HepG2 (cell line): ENCODE measurements around the gene QRICH2. TPM values are rescaled to one million over a fixed set of nuclear protein-coding genes. Genes with fewer than 3 reads are reported as not detected.

Source experiments
- CBX2 ChIP-seq, 2 experiments: fragments of 200-600 bp in 1 of 2; sonication (generic); formaldehyde crosslinking in 1 of 2; IDR thresholded peaks; 2 replicates each; pipeline versions ENCODE4 v1.7.0 to v1.8.1; 2018 to 2022; ENCODE audit warnings: low read depth in 2 of 2, low read length in 1 of 2, mild to moderate bottlenecking in 1 of 2, missing genetic modification reagents in 1 of 2
- CHD2 ChIP-seq: IDR thresholded peaks from 2 replicates; pipeline ENCODE4 v1.6.1; 2011; ENCODE audit warnings: low read depth, low read length, improper control_type of control experiment
- HCFC1 ChIP-seq: fragments of 150-350 bp; IDR thresholded peaks from 2 replicates; pipeline ENCODE4 v1.6.1; 2014; ENCODE audit warnings: low read depth, low read length
- HDAC2 ChIP-seq: sonication (generic); formaldehyde crosslinking; IDR thresholded peaks from 2 replicates; pipeline ENCODE4 v1.4.0; 2020; ENCODE audit warnings: missing genetic modification reagents
- HDAC6 ChIP-seq: fragments of 200-600 bp; sonication (generic); IDR thresholded peaks from 2 replicates; pipeline ENCODE4 v1.7.0; 2017; ENCODE audit warnings: mild to moderate bottlenecking, antibody characterized with exemption, low read length, low read depth
- KDM1A ChIP-seq: IDR thresholded peaks from 2 replicates; pipeline ENCODE4 v1.6.1; 2016; ENCODE audit warnings: missing compliant biosample characterization
- MAFF ChIP-seq: IDR thresholded peaks from 2 replicates; pipeline ENCODE4 v1.6.1; 2011; ENCODE audit warnings: low read depth, low read length, improper control_type of control experiment
- MED1 ChIP-seq: sonication (generic); formaldehyde crosslinking; IDR thresholded peaks from 2 replicates; pipeline ENCODE4 v1.4.0; 2020; ENCODE audit warnings: missing genetic modification reagents
- MIER2 ChIP-seq: IDR thresholded peaks from 2 replicates; pipeline ENCODE4 v1.6.1; 2016; ENCODE audit warnings: missing biosample characterization, missing genetic modification reagents
- NCOA1 ChIP-seq: sonication (generic); formaldehyde crosslinking; IDR thresholded peaks from 2 replicates; pipeline ENCODE4 v1.9.0; 2021; ENCODE audit warnings: missing genetic modification reagents
- POGZ ChIP-seq: sonication (generic); formaldehyde crosslinking; IDR thresholded peaks from 2 replicates; pipeline ENCODE4 v1.4.0; 2020; ENCODE audit warnings: mild to moderate bottlenecking, missing genetic modification reagents
- RBM39 ChIP-seq: fragments of 200-400 bp; formaldehyde crosslinking; IDR thresholded peaks from one replicate; pipeline ENCODE4 v1.6.1; 2018; ENCODE audit warnings: antibody characterized with exemption, mild to moderate bottlenecking, low read depth, low read length; ENCODE audit not compliant: poor library complexity, severe bottlenecking
- ZBTB7B ChIP-seq: sonication (generic); formaldehyde crosslinking; IDR thresholded peaks from 2 replicates; pipeline ENCODE4 v1.4.0; 2020; ENCODE audit warnings: missing genetic modification reagents
- ZKSCAN8 ChIP-seq: IDR thresholded peaks from 2 replicates; pipeline ENCODE4 v1.6.1; 2016; ENCODE audit warnings: borderline replicate concordance, missing genetic modification reagents, missing compliant biosample characterization
- ZNF34 ChIP-seq: sonication (generic); formaldehyde crosslinking; IDR thresholded peaks from 2 replicates; pipeline ENCODE4 v1.4.0; 2020; ENCODE audit warnings: mild to moderate bottlenecking, missing genetic modification reagents, borderline replicate concordance
- ZNF841 ChIP-seq: sonication (generic); formaldehyde crosslinking; IDR thresholded peaks from 2 replicates; pipeline ENCODE4 v1.8.1; 2023; ENCODE audit warnings: missing genetic modification reagents, borderline replicate concordance
- polyA plus RNA-seq, 8 experiments: library from polyadenylated mRNA; depleted of rRNA in 3 of 8; stranded (reverse) in 7 of 8; unstranded in 1 of 8; fragments of >200 nt; fragmentation: Illumina TruSeq in 4 of 8; extraction: Trizol in 4 of 8; gene quantifications; 2 replicates each; pipeline versions ENCODE4 v1.2.1 to v1.2.3, GENCODE V29; 2011 to 2016; ENCODE audit warnings: low read depth in 4 of 8, missing spikeins in 1 of 8, mixed read lengths in 1 of 8; ENCODE audit not compliant: insufficient read depth in 1 of 8
- total RNA-seq, 5 experiments: library from RNA; depleted of rRNA; stranded (reverse); fragments of >200 nt; fragmentation: Illumina TruSeq; extraction: Trizol; gene quantifications; 2 replicates each; pipeline ENCODE4 v1.2.3, GENCODE V29; 2016; ENCODE audit warnings: low read depth in 1 of 5
- TF ChIP-seq, protein P1 (sequence below): sonication (generic); formaldehyde crosslinking; IDR thresholded peaks from 2 replicates; pipeline ENCODE4 v1.5.0; 2020; ENCODE audit warnings: missing genetic modification reagents
- TF ChIP-seq, protein P2 (sequence below): sonication (generic); formaldehyde crosslinking; IDR thresholded peaks from 2 replicates; pipeline ENCODE4 v1.8.0; 2023; ENCODE audit warnings: mild to moderate bottlenecking, missing genetic modification reagents
- TF ChIP-seq, protein P3 (sequence below): sonication (generic); formaldehyde crosslinking; IDR thresholded peaks from 2 replicates; pipeline ENCODE4 v1.8.1; 2023; ENCODE audit warnings: missing genetic modification reagents, mild to moderate bottlenecking, borderline replicate concordance
- TF ChIP-seq, protein P4 (sequence below): IDR thresholded peaks from 2 replicates; pipeline ENCODE4 v1.6.1; 2016; ENCODE audit warnings: missing compliant biosample characterization, missing genetic modification reagents, borderline replicate concordance
- TF ChIP-seq, protein P5 (sequence below): sonication (generic); formaldehyde crosslinking; IDR thresholded peaks from 2 replicates; pipeline ENCODE4 v1.4.0; 2020; ENCODE audit warnings: mild to moderate bottlenecking, missing genetic modification reagents
- TF ChIP-seq, protein P6 (sequence below): sonication (generic); formaldehyde crosslinking; IDR thresholded peaks from 2 replicates; pipeline ENCODE4 v1.5.1; 2020; ENCODE audit warnings: missing genetic modification reagents, mild to moderate bottlenecking, borderline replicate concordance

The QRICH2 gene
- total and polyA plus RNA-seq, 2 of the 13 experiments (the other 11 are each of a cell fraction or from before 2014, with no cell fraction given): 3.7 to 5.7 TPM

DNA sequence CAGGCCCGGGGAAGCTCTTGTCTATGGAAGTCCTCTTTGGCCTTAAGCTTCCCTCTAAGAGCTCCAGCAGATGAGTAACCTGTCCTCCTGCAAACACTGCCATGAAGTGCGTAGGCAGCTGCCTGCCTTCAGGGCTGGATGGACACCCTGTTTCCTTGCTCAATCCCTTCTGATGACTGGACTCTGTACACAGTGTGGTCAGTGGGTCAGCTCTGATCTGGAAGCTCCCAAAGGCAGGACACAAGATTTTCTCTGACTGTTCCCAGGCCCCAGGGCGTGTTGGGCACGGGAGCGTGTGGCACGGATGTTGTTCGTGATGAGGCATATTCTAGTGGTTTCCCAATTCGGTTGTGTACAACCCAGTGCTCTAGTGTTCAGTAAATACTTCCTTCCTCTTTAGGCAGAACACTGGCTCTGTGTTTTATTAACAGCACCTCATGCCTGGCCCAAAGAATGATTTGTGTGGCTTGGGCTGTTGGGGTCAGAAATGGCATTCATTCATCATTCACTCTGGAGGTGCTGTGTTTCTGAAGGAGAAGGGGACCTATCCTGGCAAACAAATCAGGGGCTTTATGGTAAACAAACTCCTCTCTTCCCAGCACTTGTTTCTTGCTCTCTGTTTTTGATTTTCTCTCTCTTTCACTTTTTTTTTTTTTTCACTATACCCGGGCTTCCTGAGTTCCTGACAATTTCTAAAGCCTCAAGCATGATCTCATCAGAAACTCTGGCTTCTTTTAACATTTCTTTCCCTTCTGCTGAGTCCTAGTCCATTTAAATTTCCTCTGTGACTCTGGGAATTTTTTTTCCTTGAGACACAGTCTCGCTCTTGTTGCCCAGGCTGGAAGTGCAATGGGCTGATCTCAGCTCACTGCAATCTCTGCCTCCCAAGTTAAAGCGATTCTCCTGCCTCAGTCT, 55.8 kb downstream of the QRICH2 start (continued):
- TF ChIP-seq, protein P1, sequence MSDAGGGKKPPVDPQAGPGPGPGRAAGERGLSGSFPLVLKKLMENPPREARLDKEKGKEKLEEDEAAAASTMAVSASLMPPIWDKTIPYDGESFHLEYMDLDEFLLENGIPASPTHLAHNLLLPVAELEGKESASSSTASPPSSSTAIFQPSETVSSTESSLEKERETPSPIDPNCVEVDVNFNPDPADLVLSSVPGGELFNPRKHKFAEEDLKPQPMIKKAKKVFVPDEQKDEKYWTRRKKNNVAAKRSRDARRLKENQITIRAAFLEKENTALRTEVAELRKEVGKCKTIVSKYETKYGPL (CRISPR knock-in tag): no peak
- TF ChIP-seq CHD2 (no peak), HDAC6 (no peak), KDM1A (peak; percentile 64; the same call in 1 of the 2 replicates), ZBTB7B (CRISPR knock-in tag) (peak; percentile 31), NCOA1 (no peak), MIER2 (CRISPR knock-in tag) (peak; percentile 82; the same call in 1 of the 2 replicates), HDAC2 (CRISPR knock-in tag) (peak; percentile 84), ZKSCAN8 (CRISPR knock-in tag) (peak; percentile 79), ZNF841 (no peak), RBM39 (no peak), HCFC1 (no peak), MED1 (CRISPR knock-in tag) (peak; percentile 90), POGZ (no peak), ZNF34 (CRISPR knock-in tag) (no peak; the same call in 1 of the 2 replicates), CBX2 (IDR thresholded peaks at IDR 0.05; ENCODE audit: low read depth, low read length) (no peak), CBX2 (CRISPR knock-in tag; IDR thresholded peaks at IDR 0.05; ENCODE audit: low read depth) (peak; percentile 95), MAFF (peak; percentile 36; the same call in 1 of the 2 replicates)
- TF ChIP-seq, protein P2, sequence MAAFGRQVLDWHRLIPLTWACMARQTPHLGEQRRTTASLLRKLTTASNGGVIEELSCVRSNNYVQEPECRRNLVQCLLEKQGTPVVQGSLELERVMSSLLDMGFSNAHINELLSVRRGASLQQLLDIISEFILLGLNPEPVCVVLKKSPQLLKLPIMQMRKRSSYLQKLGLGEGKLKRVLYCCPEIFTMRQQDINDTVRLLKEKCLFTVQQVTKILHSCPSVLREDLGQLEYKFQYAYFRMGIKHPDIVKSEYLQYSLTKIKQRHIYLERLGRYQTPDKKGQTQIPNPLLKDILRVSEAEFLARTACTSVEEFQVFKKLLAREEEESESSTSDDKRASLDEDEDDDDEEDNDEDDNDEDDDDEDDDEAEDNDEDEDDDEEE (CRISPR knock-in tag): no peak
- TF ChIP-seq, protein P3, sequence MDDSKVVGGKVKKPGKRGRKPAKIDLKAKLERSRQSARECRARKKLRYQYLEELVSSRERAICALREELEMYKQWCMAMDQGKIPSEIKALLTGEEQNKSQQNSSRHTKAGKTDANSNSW (CRISPR knock-in tag): no peak; the same call in 1 of the 2 replicates
- TF ChIP-seq, protein P4, sequence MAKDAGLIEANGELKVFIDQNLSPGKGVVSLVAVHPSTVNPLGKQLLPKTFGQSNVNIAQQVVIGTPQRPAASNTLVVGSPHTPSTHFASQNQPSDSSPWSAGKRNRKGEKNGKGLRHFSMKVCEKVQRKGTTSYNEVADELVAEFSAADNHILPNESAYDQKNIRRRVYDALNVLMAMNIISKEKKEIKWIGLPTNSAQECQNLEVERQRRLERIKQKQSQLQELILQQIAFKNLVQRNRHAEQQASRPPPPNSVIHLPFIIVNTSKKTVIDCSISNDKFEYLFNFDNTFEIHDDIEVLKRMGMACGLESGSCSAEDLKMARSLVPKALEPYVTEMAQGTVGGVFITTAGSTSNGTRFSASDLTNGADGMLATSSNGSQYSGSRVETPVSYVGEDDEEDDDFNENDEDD (CRISPR knock-in tag): peak; percentile 53; the same call in 1 of the 2 replicates
- TF ChIP-seq, protein P5, sequence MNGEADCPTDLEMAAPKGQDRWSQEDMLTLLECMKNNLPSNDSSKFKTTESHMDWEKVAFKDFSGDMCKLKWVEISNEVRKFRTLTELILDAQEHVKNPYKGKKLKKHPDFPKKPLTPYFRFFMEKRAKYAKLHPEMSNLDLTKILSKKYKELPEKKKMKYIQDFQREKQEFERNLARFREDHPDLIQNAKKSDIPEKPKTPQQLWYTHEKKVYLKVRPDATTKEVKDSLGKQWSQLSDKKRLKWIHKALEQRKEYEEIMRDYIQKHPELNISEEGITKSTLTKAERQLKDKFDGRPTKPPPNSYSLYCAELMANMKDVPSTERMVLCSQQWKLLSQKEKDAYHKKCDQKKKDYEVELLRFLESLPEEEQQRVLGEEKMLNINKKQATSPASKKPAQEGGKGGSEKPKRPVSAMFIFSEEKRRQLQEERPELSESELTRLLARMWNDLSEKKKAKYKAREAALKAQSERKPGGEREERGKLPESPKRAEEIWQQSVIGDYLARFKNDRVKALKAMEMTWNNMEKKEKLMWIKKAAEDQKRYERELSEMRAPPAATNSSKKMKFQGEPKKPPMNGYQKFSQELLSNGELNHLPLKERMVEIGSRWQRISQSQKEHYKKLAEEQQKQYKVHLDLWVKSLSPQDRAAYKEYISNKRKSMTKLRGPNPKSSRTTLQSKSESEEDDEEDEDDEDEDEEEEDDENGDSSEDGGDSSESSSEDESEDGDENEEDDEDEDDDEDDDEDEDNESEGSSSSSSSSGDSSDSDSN: peak; percentile 92
- TF ChIP-seq, protein P6, sequence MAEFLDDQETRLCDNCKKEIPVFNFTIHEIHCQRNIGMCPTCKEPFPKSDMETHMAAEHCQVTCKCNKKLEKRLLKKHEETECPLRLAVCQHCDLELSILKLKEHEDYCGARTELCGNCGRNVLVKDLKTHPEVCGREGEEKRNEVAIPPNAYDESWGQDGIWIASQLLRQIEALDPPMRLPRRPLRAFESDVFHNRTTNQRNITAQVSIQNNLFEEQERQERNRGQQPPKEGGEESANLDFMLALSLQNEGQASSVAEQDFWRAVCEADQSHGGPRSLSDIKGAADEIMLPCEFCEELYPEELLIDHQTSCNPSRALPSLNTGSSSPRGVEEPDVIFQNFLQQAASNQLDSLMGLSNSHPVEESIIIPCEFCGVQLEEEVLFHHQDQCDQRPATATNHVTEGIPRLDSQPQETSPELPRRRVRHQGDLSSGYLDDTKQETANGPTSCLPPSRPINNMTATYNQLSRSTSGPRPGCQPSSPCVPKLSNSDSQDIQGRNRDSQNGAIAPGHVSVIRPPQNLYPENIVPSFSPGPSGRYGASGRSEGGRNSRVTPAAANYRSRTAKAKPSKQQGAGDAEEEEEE (CRISPR knock-in tag): 0 out of 2 replicates have a peak, but pooled peaks have one; percentile 95
